NCI-H748 treated with DMSO at 0.1 percent for 48 hours (cell line): ENCODE data around the gene RBCK1.

Experiments
- DNase-seq: peaks from one replicate; lab custom pipeline; 2025; lab: John Stamatoyannopoulos, UW

The RBCK1 gene

GRCh38 chr20:418858-419365 lies 10.8 kb downstream of the RBCK1 start:
- DNase-seq = no peak

GRCh38 chr20:419556-420165 lies 11.6 kb downstream of the RBCK1 start:
- no peak for DNase-seq

- no peak for DNase-seq
Measured at GRCh38 chr20:420166-420620, 12.1 kb downstream of the RBCK1 start.

GRCh38 chr20:420721-421574 lies 12.8 kb downstream of the RBCK1 start:
- no peak for DNase-seq

GRCh38 chr20:421685-422250 lies 13.7 kb downstream of the RBCK1 start:
- no peak for DNase-seq

GRCh38 chr20:426566-426965 lies 18.5 kb downstream of the RBCK1 start:
- no peak for DNase-seq

- DNase-seq = no peak
Measured at GRCh38 chr20:427401-427800, 19.3 kb downstream of the RBCK1 start.

- DNase-seq = no peak
Measured at GRCh38 chr20:427849-428657, 20.0 kb downstream of the RBCK1 start.

- no peak for DNase-seq
Measured at GRCh38 chr20:428658-429200, 20.6 kb downstream of the RBCK1 start.

- DNase-seq = no peak
Measured at GRCh38 chr20:430091-430999, 22.2 kb downstream of the RBCK1 start.

GRCh38 chr20:431012-431904 lies 23.2 kb downstream of the RBCK1 start:
- peak; percentile 53 for DNase-seq

GRCh38 chr20:432208-432607 lies 24.1 kb downstream of the RBCK1 start:
- no peak for DNase-seq

GRCh38 chr20:432677-433299 lies 24.7 kb downstream of the RBCK1 start:
- DNase-seq = no peak

- DNase-seq = no peak
Measured at GRCh38 chr20:433300-433975, 25.3 kb downstream of the RBCK1 start.

GRCh38 chr20:434221-434620 lies 26.1 kb downstream of the RBCK1 start:
- DNase-seq = no peak

- DNase-seq = no peak
Measured at GRCh38 chr20:434661-435419, 26.7 kb downstream of the RBCK1 start.

GRCh38 chr20:435558-435957 lies 27.5 kb downstream of the RBCK1 start:
- no peak for DNase-seq

GRCh38 chr20:436476-436875 lies 28.4 kb downstream of the RBCK1 start:
- no peak for DNase-seq
